HG02973 (cell line): Measurements from ENCODE around the gene EPM2AIP1.
"Not testable (repeated sequence)": the region's sequence is repeated elsewhere in the genome, so short reads cannot be mapped to it uniquely, and the experiment has no call there.

Source experiments
- ATAC-seq: cut with Tn5 transposase; IDR thresholded peaks from one replicate; pipeline ENCODE4 v1.9.1; 2021; ENCODE audit warnings: moderate library complexity; ENCODE audit not compliant: unreplicated experiment

EPM2AIP1 gene

DNA sequence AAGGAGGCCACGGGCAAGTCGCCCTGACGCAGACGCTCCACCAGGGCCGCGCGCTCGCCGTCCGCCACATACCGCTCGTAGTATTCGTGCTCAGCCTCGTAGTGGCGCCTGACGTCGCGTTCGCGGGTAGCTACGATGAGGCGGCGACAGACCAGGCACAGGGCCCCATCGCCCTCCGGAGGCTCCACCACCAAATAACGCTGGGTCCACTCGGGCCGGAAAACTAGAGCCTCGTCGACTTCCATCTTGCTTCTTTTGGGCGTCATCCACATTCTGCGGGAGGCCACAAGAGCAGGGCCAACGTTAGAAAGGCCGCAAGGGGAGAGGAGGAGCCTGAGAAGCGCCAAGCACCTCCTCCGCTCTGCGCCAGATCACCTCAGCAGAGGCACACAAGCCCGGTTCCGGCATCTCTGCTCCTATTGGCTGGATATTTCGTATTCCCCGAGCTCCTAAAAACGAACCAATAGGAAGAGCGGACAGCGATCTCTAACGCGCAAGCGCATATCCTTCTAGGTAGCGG lies at the start of gene EPM2AIP1:
Gene EPM2AIP1 (minus strand): TSS at position 326 of the 520 bp plus-strand sequence. CDS start 54 bp downstream, at position 272.
- ATAC-seq = peak; percentile 86

DNA sequence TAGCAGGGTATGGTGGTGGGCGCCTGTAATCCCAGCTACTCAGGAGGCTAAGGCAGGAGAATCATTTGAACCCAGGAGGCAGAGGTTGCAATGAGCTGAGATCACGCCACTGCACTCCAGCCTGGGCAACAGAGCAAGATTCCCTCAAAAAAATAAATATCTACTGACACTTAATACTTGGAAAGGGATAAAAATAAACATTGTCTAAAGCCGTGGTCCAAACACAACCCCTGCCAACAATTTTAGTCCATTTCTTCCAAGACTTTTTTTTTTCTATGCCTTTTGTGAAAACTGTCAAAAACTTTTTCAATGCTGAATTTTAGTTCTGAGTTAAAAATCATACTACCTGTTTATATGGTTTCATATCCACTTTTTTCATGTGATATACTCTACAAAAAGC lies 49.8 kb upstream of the EPM2AIP1 start:
- not testable (repeated sequence) for ATAC-seq

DNA sequence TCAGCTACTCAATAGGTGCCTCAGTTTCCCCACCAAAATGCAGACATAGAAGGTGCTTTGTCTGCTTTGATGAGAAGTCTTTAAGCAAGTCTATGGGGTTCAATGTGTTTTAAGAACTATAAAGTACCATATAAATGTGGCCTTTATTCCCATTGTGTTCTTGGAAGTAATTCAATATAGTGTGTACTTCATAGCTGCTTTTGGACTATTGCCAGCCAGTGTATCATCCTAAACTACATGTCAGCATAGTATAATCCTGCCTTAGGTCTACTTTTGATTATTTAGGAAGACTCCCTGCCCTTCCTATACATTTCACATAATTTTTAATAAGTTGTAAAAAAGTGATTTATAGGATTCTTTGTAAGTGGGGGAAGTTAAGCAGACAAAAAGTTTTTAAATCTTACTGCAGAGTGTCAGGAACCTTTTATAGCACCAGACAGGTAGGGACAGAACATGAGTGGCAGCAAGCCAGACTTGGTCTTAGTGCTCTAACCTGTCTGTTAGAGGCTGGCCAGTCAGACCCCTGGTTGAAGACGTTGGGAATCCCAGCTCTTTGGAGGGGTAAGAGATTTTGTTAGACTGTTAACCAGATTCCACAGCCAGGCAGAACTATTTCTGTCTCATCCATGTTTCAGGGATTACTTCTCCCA lies 48.7 kb upstream of the EPM2AIP1 start:
- no peak for ATAC-seq

GRCh38 chr3:37040231-37040630 lies 47.3 kb upstream of the EPM2AIP1 start:
- no peak for ATAC-seq

- no peak for ATAC-seq
Measured at GRCh38 chr3:37039161-37039846, 46.4 kb upstream of the EPM2AIP1 start.

DNA sequence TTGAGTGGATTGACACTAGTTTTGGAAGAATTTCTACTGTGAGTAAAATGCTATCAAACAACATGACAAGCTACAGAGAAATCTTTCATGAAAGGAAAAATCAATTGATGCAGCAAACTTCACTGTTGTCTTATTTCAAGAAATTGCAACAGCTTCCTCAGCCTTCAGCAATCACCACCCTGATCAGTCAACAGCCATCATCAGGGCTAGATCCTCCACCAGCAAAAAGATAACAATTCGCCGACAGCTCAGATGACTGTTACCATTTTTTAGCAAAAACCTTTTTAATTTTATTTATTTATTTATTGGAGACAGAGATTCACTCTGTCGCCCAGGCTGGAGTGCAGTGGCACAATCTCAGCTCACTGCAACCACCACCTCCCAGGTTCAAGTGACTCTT lies 44.4 kb upstream of the EPM2AIP1 start:
- no peak for ATAC-seq

DNA sequence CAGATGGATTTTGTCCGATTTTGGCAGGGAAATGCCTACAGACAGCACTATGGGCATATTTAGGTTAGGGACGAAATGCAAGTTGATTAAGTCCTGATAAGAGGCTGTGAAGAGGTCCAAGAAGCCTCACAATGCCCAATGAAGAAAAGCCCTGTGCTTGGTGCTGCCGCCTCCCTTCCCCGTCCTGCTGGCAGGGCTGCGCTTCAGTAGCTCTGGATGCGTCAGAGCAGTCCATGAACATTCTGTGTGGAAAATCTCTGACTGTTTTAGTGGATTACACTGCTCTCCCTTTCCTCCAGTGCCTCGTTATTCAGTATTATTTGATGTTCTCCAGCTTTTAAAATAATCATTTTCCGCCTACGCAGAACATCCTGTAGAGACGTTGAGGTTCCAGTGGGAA lies 40.0 kb upstream of the EPM2AIP1 start:
- ATAC-seq = no peak

DNA sequence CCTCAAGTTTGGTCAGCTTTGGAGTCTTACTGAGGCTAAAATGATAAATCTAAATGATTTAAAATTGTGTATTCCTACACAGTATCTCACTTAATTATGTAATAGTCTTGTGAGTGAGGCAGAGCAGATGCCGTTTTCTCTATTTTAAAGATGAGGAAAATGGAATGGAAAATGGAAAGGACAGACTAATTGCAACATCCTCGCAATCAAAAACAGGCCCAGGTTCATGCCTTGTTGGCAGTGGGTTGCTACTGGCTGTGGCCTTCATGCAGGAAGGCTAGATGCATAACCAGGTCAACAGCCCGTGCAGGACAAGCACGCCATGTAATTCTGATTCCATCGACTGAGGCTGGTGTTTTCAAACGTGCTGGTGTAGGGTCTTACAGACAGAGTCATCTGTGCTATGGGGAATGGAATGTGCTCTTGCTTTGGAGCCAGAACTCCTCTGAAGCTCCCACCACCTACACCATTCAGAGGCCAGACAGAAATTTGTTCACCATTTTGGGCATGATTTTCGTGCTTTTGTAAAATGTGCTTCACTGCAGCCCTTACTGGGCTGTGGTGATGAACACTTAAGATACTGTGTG lies 38.3 kb upstream of the EPM2AIP1 start:
- no peak for ATAC-seq

DNA sequence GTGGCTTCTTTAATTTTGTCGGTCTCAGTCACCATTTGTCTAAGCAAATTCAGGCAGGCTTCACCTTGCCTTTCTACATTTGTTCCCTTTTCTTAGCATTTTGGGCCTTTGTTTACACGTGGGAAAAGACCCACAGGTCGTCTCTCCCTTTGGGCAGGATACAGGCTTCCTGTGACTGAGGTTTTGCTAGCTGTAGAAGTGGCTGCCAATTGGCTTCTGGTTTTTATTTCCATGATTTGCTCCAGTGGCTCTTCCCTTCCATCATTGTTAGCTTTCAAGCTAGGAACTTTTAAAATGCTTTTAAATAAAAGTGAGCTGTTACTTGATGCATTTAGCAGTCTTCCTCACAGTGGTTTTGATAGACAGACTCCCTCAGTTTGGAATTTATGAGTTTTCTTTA lies 37.7 kb upstream of the EPM2AIP1 start:
- ATAC-seq = no peak

DNA sequence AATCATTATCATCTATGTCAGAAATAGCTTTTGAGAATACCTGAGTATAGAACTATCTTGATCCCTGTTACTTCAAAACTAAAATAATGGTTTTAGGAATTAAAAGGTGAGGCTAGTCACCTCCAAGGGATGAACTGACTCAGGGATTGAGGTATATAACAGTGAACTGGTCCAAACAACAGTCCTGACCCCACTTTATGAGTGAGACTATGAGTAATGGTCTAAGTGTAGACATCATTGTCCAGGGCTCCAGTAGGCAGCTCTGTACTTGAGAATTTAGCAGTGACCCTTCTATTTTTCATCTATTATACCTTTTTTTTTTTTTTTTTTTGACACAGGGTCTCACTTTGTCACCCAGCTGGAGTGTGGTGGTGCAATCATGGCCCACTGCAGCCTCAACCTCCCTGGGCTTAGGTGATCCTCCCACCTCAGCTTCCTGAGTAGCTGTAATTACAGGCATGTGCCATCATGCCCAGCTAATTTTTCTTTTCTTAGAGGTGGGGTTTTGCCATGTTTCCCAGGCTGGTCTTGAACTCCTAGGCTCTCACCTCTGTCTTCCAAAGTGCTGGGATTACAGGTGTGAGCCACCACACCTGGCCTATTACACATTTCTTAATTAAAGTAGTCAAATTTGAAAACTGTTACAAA lies 36.7 kb upstream of the EPM2AIP1 start:
- ATAC-seq = no peak

DNA sequence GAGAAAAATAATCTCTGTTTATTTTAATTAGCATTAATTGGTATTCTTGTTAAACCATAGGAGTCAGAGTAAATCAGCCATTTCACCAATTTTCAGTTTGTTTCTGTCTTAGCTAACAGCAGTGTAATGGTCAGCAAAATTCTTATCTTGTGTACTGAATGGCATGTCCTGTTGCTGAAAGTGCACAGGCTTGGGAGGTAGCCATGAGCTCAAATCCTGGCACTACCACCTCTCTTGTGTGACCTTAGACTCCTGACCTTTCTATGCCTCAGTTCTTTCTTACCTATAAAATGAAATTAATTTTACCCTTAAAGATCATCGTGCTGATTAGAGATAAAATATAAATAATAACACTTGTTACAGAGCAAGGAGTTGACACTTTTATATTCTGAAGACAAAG lies 36.2 kb upstream of the EPM2AIP1 start:
- no peak for ATAC-seq

- no peak for ATAC-seq
Measured at GRCh38 chr3:37028329-37028728, 35.4 kb upstream of the EPM2AIP1 start.

- ATAC-seq = no peak
Measured at GRCh38 chr3:37026851-37027250, 33.9 kb upstream of the EPM2AIP1 start.

GRCh38 chr3:37025561-37026335 lies 32.8 kb upstream of the EPM2AIP1 start:
- ATAC-seq = no peak

DNA sequence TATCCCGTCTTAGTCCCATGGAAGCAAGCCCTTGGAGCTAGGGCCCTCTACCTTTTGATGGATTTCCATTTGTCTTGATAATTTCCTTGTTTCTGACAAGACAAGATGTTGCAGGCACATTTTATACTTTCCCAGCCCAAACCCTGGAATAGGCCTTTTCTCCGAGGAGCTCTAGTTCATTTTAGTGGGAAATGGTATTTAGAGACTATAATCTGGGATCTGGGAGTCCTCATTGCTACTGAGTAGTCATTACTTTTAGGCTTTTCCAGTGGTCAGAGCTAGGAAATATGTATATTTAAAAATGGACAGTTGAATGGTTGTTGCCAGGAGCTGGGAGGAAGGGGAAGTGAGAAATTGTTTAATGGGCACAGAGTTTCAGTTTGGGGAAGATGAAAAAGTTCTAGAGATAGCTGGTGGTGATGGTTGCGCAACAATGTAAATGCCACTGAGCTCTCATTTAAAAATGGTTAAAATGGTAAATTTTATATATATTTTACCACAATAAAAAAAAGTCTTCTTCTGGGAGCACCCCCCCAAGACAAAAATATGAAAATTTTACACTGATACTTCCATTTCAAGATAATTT lies 32.0 kb upstream of the EPM2AIP1 start:
- ATAC-seq = no peak

DNA sequence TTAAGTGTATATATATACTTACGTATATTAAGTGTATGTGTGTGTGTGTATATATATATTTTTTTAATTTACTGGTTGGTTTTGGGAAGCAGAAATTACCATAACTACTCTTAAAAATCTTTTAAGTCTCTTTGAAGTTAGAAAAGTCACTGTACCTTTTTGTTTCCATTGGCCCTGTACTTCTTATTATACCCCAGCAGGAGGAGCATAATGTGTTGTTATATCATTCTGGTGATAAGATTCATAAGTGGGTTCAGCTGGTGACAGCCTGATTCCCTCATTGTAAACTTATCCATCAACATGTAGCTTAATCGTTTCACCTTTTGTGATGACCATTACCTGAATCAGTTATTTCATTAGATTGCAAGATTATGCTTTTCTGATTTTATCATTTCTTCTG lies 31.2 kb upstream of the EPM2AIP1 start:
- ATAC-seq = no peak

- no peak for ATAC-seq
Measured at GRCh38 chr3:37017683-37018082, 24.8 kb upstream of the EPM2AIP1 start.

DNA sequence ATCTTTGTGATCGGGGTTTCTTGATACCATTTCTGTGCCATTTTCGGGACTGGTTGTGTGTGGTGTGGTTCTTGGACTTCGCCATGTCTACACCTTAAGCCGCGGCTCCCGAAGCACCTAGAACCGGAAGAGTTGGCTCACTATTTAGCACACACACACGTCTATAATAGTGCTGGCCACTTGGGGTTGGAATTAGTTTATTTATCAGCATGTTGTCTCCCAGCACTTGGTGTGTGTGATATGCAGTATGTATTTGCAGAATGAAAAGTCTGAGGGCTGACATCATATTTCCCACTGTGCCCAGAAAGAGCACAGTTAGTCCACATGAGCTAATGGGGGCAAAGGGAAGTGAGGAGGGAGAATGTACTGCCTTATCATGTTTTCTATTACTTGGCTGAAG lies 24.0 kb upstream of the EPM2AIP1 start:
- no peak for ATAC-seq

DNA sequence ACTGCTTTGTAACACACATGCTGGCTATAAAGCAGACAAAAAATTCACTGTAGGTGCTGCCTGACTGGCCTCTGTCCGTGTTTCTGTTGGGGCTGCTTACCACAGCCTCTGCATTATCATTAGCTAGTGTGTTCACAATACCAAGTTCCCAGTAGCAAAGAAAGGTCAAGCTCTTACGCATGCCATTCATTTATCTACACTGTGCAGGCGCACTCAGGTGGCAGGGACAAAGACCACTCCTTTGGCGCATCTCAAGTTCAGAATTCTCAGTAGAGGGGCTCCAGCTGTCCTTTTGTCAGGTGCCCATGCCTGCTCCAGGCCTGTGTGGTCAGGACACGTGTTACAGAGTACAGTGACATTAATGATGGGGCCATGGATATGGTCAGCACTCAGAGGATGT lies 22.7 kb upstream of the EPM2AIP1 start:
- ATAC-seq = no peak

DNA sequence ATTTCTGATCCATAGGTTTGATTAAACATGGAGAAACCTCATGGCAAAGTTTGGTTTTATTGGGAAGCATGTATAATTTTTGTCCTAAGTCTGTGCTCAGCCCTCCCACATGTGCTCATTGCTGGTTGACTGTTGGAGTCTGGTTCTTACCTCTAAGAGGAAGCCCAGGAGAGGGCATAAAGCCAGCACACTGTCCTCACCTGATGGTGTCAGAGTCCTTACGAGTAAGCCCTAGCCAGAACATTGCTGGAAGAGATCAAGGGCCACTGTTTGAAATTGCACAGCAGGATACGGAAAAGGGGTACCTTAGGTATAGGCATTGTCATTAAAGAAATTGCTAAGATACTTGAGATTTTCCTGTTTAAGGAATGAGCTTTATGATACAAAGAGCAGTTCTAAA lies 21.7 kb upstream of the EPM2AIP1 start:
- no peak for ATAC-seq
